ENCODE measurements around the gene RAX2. TPM values are rescaled to one million over a fixed set of nuclear protein-coding genes. Genes with fewer than 3 reads are reported as not detected.

RAX2 gene
- total RNA-seq, 4 donors from 2014 or later = not detected

DNA sequence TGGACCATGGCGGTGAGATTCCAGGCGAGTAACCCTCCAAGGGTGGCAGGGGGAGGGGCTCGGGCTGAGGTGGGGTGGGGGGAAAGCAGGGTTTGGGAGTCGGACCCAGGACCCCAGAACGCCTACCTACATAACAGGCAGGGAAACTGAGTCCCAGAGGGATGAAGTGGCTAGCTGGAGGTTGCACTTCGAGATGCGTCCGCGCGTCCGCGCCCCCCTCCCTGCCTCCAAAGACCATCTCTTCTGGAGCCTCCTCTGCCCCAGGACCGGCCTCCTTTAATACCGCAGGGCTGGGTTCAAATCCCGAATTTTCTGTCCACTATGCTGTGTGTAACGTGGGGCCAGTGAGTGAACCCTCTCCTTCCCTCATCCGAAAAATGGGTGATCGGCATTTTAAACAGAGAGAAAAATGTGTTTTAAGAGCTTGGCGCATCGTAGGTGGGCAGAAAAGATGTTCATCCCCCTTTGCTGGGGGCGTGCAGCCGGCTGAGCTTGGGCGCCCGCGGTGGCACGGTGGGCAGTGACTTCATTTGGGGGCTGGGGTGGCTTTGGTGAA lies 50.1 kb downstream of the RAX2 start:
- H3K4me1 ChIP-seq = peaks cover 25 to 26% of the 10 kb centered on the region in 2 donors
- no peak for DNase-seq
- H3K27ac ChIP-seq = peak overlapping the region in 2 of 3 donors; percentile 12 to 33
- no peaks in the 10 kb centered on the region for H3K9me3 ChIP-seq
- intact Hi-C loops (cut with DNase I) = no loop called here
- no peaks in the 10 kb centered on the region for H3K36me3 ChIP-seq
- TF ChIP-seq, protein P1, sequence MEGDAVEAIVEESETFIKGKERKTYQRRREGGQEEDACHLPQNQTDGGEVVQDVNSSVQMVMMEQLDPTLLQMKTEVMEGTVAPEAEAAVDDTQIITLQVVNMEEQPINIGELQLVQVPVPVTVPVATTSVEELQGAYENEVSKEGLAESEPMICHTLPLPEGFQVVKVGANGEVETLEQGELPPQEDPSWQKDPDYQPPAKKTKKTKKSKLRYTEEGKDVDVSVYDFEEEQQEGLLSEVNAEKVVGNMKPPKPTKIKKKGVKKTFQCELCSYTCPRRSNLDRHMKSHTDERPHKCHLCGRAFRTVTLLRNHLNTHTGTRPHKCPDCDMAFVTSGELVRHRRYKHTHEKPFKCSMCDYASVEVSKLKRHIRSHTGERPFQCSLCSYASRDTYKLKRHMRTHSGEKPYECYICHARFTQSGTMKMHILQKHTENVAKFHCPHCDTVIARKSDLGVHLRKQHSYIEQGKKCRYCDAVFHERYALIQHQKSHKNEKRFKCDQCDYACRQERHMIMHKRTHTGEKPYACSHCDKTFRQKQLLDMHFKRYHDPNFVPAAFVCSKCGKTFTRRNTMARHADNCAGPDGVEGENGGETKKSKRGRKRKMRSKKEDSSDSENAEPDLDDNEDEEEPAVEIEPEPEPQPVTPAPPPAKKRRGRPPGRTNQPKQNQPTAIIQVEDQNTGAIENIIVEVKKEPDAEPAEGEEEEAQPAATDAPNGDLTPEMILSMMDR (IDR thresholded peaks at IDR 0.05) = no peak
- TF ChIP-seq POLR2A (IDR thresholded peaks at IDR 0.05) = no peak
- no peaks in the 10 kb centered on the region for H3K27me3 ChIP-seq
- WGBS, 2 donors = 2 to 3% methylated on average over 19 to 24 of the region's 26 CpGs
- H3K4me3 ChIP-seq (replicated peaks in 1 of 3) = peak overlapping the region; percentile 26 to 66 (median 53)

DNA sequence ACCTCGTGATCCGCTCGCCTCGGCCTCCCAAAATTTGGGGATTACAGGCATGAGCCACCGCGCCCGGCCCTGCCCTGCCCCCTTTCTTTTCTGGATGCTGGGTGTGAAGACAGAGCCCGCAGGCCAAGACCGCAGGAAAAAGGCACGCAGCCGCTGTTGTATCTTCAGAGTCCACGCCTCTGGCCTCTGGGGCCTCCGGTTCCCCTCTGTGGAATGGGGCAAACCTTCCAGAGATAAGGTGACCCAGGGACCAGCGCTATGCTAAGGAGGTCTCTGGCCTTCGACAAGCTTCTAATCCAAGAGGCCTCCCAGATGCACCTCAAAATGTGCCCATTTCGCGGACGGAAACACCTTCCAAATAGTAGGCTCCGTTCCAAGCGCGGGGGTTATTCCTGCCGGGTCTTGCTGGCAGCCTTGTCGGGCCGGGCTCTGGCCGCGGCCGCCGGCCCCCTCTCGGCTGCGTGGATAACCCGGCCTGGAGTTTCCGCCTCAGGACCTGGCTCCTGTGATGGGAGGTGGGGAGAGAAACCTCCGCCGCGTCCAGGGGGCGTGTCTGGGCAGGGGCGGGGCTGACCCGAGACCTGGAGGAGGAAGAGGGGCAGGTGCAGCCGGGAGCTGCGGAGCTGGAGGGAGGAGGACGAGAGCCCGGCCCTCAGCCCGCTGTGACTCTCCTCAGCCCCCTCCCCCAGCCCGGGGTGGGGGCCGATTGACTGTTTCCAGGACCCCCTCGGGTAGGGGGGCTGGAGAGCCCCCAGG lies 50.7 kb downstream of the RAX2 start:
- peak; percentile 21 to 56 for TF ChIP-seq POLR2A (IDR thresholded peaks at IDR 0.05)
- TF ChIP-seq, protein P1 (IDR thresholded peaks at IDR 0.05) = peak in 1 of 6 experiments; percentile 51
- H3K27ac ChIP-seq = peak overlapping the region in 1 of 3 donors; percentile 33
- intact Hi-C loops (cut with DNase I) = no loop called here
- no peaks in the 10 kb centered on the region for H3K36me3 ChIP-seq
- H3K27me3 ChIP-seq = no peaks in the 10 kb centered on the region
- H3K9me3 ChIP-seq = no peaks in the 10 kb centered on the region
- 24 to 61% methylated on average over 16 to 40 of the region's 46 CpGs for WGBS, 2 donors
- DNase-seq = peak; percentile 97 to 98
- H3K4me1 ChIP-seq = peaks cover 24 to 25% of the 10 kb centered on the region in 2 donors
- peak overlapping the region; percentile 26 to 66 (median 53) for H3K4me3 ChIP-seq (replicated peaks in 1 of 3)

- H3K27me3 ChIP-seq = no peaks in the 10 kb centered on the region
- no peak for DNase-seq
- no peaks in the 10 kb centered on the region for H3K9me3 ChIP-seq
- no peak overlapping the region for H3K4me3 ChIP-seq (replicated peaks in 1 of 3)
- H3K36me3 ChIP-seq = no peaks in the 10 kb centered on the region
- peaks cover 18 to 21% of the 10 kb centered on the region in 2 donors for H3K4me1 ChIP-seq
- WGBS, 2 donors = 47 to 52% methylated on average over 9 of the region's 9 CpGs
- intact Hi-C loops (cut with DNase I) = no loop called here
- peak overlapping the region in 1 of 3 donors; percentile 33 for H3K27ac ChIP-seq
- TF ChIP-seq POLR2A (IDR thresholded peaks at IDR 0.05) = no peak
These were observed 51.6 kb downstream of the RAX2 start for GRCh38 chr19:3720349-3720917.

DNA sequence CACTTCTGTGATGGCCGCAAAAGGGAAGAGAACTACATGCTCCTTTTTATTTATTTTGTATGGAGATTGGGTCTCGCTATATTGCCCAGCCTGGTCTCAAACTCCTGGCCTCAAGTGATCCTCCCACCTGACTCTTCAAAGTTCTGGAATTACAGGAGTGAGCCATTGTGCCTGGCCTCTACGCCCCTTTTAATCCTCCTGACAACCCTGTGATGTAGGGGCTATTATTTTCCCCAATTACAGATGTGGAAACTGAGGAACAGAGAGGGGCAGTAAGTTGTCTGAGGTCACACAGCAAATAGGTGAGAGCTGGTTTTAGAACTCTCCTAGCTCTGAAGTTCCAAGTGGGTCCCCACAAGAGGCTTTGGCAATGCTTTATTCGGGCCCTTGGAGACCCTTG lies 52.2 kb downstream of the RAX2 start:
- H3K4me1 ChIP-seq = peaks cover 13 to 16% of the 10 kb centered on the region in 2 donors
- TF ChIP-seq, protein P1 (IDR thresholded peaks at IDR 0.05) = no peak
- TF ChIP-seq POLR2A (IDR thresholded peaks at IDR 0.05) = no peak
- H3K9me3 ChIP-seq = no peaks in the 10 kb centered on the region
- 90 to 92% methylated on average over 4 of the region's 4 CpGs for WGBS, 2 donors
- H3K27me3 ChIP-seq = no peaks in the 10 kb centered on the region
- H3K4me3 ChIP-seq (replicated peaks in 1 of 3) = no peak overlapping the region
- H3K36me3 ChIP-seq = no peaks in the 10 kb centered on the region
- H3K27ac ChIP-seq = no peak overlapping the region
- DNase-seq = no peak
- intact Hi-C loops (cut with DNase I) = no loop called here

Small RNAs within 50 kb of the gene (small RNA-seq; reads per million reads assigned to genes)
- not detected for gene AC005777.1

Other genes starting within 250 kb of the RAX2 start
- 1 to 10 TPM in 3 of 4 donors, not detected in 1; 1.2 to 3.3 (median 1.9) TPM for gene TEKTIP1, start 233.1 kb downstream of the RAX2 start, total RNA-seq
- 10 to 100 TPM; 36.4 to 90.9 (median 66.7) TPM for gene MFSD12, start 214.6 kb downstream of the RAX2 start, total RNA-seq
- 100 to 1,000 TPM in 2 of 4 donors, 10 to 100 TPM in 2; 93.3 to 160 (median 105) TPM for gene HMG20B, start 199.3 kb downstream of the RAX2 start, total RNA-seq
- 1 to 10 TPM in 2 of 4 donors, under 1 TPM in 2; 0.78 to 2.2 (median 0.97) TPM for gene GIPC3, start 186.8 kb downstream of the RAX2 start, total RNA-seq
- 1 to 10 TPM in 3 of 4 donors, under 1 TPM in 1; 0.40 to 2.1 (median 1.3) TPM for gene TBXA2R, start 165.4 kb downstream of the RAX2 start, total RNA-seq
- gene CACTIN, start 145.4 kb downstream of the RAX2 start, total RNA-seq = 10 to 100 TPM; 18.8 to 30.6 (median 24.5) TPM
- gene PIP5K1C, start 71.8 kb downstream of the RAX2 start, total RNA-seq = 10 to 100 TPM; 23.2 to 42.4 (median 35.0) TPM
- gene TJP3, start 63.8 kb downstream of the RAX2 start, total RNA-seq = 10 to 100 TPM; 29.7 to 43.7 (median 39.8) TPM
- gene APBA3, start 10.5 kb downstream of the RAX2 start, total RNA-seq = 10 to 100 TPM; 33.6 to 42.9 (median 38.1) TPM
- 100 to 1,000 TPM in 2 of 4 donors, 10 to 100 TPM in 2; 84.0 to 131 (median 102) TPM for gene MRPL54, start 9.5 kb downstream of the RAX2 start, total RNA-seq
- 10 to 100 TPM in 1 of 4 donors, 1 to 10 TPM in 2, under 1 TPM in 1; 0.93 to 14.7 (median 2.7) TPM for gene MATK, start 14.2 kb upstream of the RAX2 start, total RNA-seq
- not detected for gene ZFR2, start 96.8 kb upstream of the RAX2 start, total RNA-seq
- gene ATCAY, start 108.5 kb upstream of the RAX2 start, total RNA-seq = under 1 TPM in 1 of 4 donors, not detected in 3; 0.10 TPM
- not detected for gene NMRK2, start 160.8 kb upstream of the RAX2 start, total RNA-seq
- gene DAPK3, start 198.9 kb upstream of the RAX2 start, total RNA-seq = 10 to 100 TPM; 29.6 to 61.7 (median 40.3) TPM
- gene EEF2, start 213.2 kb upstream of the RAX2 start, total RNA-seq = 1,000 to 10,000 TPM; 1,432 to 2,189 (median 1,729) TPM
- 10 to 100 TPM; 14.7 to 32.3 (median 16.0) TPM for gene PIAS4, start 235.5 kb upstream of the RAX2 start, total RNA-seq

Data from thyroid gland (tissue), 4 donors.